GM23338 (cell line): Measurements from ENCODE around the gene GAREM1. TPM values are rescaled to one million over a fixed set of nuclear protein-coding genes. Genes with fewer than 3 reads are reported as not detected.

ENCODE experiments used
- ATAC-seq: fragments of 200-7000 bp; cut with Tn5 transposase; 3 replicates; pipeline ENCODE4 v1.9.1; 2020
- DNase-seq: peaks from one replicate; pipeline ENCODE4 v3.0.0-alpha.2; 2015; ENCODE audit warnings: low spot score
- H2AFZ ChIP-seq: fragments of 200-600 bp; sonication (generic); 2 replicates; pipeline ENCODE4 v1.8.0; 2016; ENCODE audit warnings: antibody characterized with exemption, mild to moderate bottlenecking, moderate library complexity
- H3F3A ChIP-seq: fragments of 200-600 bp; sonication (generic); replicated peaks from 2 replicates; pipeline ENCODE4 v1.8.0; 2017; ENCODE audit warnings: antibody characterized with exemption, mixed run types, low read depth
- H3K27ac ChIP-seq: fragments of 200-600 bp; sonication (generic); 2 replicates; pipeline ENCODE4 v1.6.1; 2016; ENCODE audit warnings: low read depth
- H3K27me3 ChIP-seq: fragments of 200-600 bp; sonication (generic); 2 replicates; pipeline ENCODE4 v1.8.0; 2016; ENCODE audit warnings: mild to moderate bottlenecking, mixed run types, moderate library complexity; ENCODE audit not compliant: insufficient read depth
- H3K36me3 ChIP-seq: fragments of 200-600 bp; sonication (generic); 2 replicates; pipeline ENCODE4 v1.8.0; 2016; ENCODE audit warnings: mild to moderate bottlenecking; ENCODE audit not compliant: insufficient read depth
- H3K4me1 ChIP-seq: fragments of 200-600 bp; sonication (generic); 2 replicates; pipeline ENCODE4 v1.8.0; 2016; ENCODE audit warnings: mild to moderate bottlenecking, moderate library complexity; ENCODE audit not compliant: insufficient read depth
- H3K4me2 ChIP-seq: fragments of 200-600 bp; sonication (generic); 2 replicates; pipeline ENCODE4 v1.7.1; 2017; ENCODE audit warnings: mixed run types
- H3K4me3 ChIP-seq: fragments of 200-600 bp; sonication (generic); 2 replicates; pipeline ENCODE4 v1.6.1; 2016; ENCODE audit warnings: mixed run types
- H3K79me2 ChIP-seq: fragments of 200-600 bp; sonication (generic); replicated peaks from 2 replicates; pipeline ENCODE4 v1.8.0; 2017; ENCODE audit warnings: mild to moderate bottlenecking; ENCODE audit not compliant: insufficient read depth
- H3K9me2 ChIP-seq: fragments of 200-600 bp; sonication (generic); 2 replicates; pipeline ENCODE4 v1.8.0; 2017; ENCODE audit not compliant: insufficient read depth
- H4K20me1 ChIP-seq: fragments of 200-600 bp; sonication (generic); replicated peaks from 2 replicates; pipeline ENCODE4 v1.8.0; 2017; ENCODE audit warnings: mild to moderate bottlenecking; ENCODE audit not compliant: insufficient read depth
- H3K27ac Mint-ChIP-seq: 2 replicates; pipeline ENCODE4 v1.8.0; 2020; ENCODE audit warnings: inconsistent platforms, mild to moderate bottlenecking, moderate library complexity, mixed read lengths
- H3K27me3 Mint-ChIP-seq: 3 replicates; pipeline ENCODE4 v1.8.0; 2022; ENCODE audit warnings: low read depth, mild to moderate bottlenecking, moderate library complexity, mixed read lengths, inconsistent platforms; ENCODE audit not compliant: insufficient read depth, poor library complexity
- H3K36me3 Mint-ChIP-seq: 3 replicates; pipeline ENCODE4 v1.8.0; 2021; ENCODE audit warnings: low read depth, mild to moderate bottlenecking, inconsistent platforms, moderate library complexity, mixed read lengths
- H3K4me1 Mint-ChIP-seq: 3 replicates; pipeline ENCODE4 v1.8.0; 2020; ENCODE audit warnings: mild to moderate bottlenecking, inconsistent platforms, mixed read lengths
- H3K4me3 Mint-ChIP-seq: 3 replicates; pipeline ENCODE4 v1.8.0; 2021; ENCODE audit warnings: moderate library complexity, mild to moderate bottlenecking, inconsistent platforms, mixed read lengths
- H3K9me3 Mint-ChIP-seq: 3 replicates; pipeline ENCODE4 v1.8.0; 2020; ENCODE audit warnings: moderate library complexity, mild to moderate bottlenecking, inconsistent platforms, mixed read lengths
- ETS1 ChIP-seq: IDR thresholded peaks from 2 replicates; pipeline ENCODE4 v1.6.1; 2016; ENCODE audit warnings: antibody characterized with exemption
- REST ChIP-seq: IDR thresholded peaks from one replicate; pipeline ENCODE4 v1.6.1; 2018; ENCODE audit warnings: antibody characterized with exemption; ENCODE audit not compliant: unreplicated experiment
- ZNF331 ChIP-seq: fragments of 250-450 bp; sonication (Bioruptor Pico); IDR thresholded peaks from 2 replicates; pipeline ENCODE4 v1.5.0; 2020; ENCODE audit warnings: low read depth, mild to moderate bottlenecking, moderate library complexity
- ZNF462 ChIP-seq: fragments of 250-450 bp; sonication (Bioruptor Pico); IDR thresholded peaks from 2 replicates; pipeline ENCODE4 v1.5.0; 2020; ENCODE audit warnings: mild to moderate bottlenecking, moderate library complexity
- polyA plus RNA-seq: library from polyadenylated mRNA; unstranded; fragments of >200 nt; fragmentation: Nextera tagmentation; extraction: Ambion mirVana; gene quantifications from 2 replicates; pipeline ENCODE4 v1.2.1, GENCODE V29; 2016
- total RNA-seq: library from RNA; depleted of rRNA; stranded (reverse); fragments of >200 nt; shearing (Covaris generic); gene quantifications from 2 replicates; pipeline ENCODE4 v1.2.3, GENCODE V29; 2014

GAREM1 gene
- total and polyA plus RNA-seq, 2 experiments from 2014 or later = 2.7 to 6.0 TPM

- H3K79me2 ChIP-seq = no peaks in the 10 kb centered on the region
Measured at GRCh38 chr18:32319084-32319483, 151.6 kb downstream of the GAREM1 start.

More at GRCh38 chr18:32319084-32319483, 151.6 kb downstream of the GAREM1 start:
- Histone ChIP-seq H3K4me3 (no peak overlapping the region), H3K9me2 (peaks cover 7% of the 10 kb centered on the region; the same call in 1 of the 2 replicates), H3K4me2 (no peak overlapping the region), H3K27me3 (no peaks in the 10 kb centered on the region), H2AFZ (no peak overlapping the region), H3F3A (no peaks in the 10 kb centered on the region), H3K4me1 (no peaks in the 10 kb centered on the region; the same call in 1 of the 2 replicates), H3K36me3 (no peaks in the 10 kb centered on the region), H3K27ac (no peak overlapping the region), H4K20me1 (no peaks in the 10 kb centered on the region)
- no peak for TF ChIP-seq ETS1
- no peak for TF ChIP-seq REST
- TF ChIP-seq ZNF331 (CRISPR knock-in tag) = no peak
- TF ChIP-seq ZNF462 = no peak
- Mint-ChIP-seq H3K27ac (no peak overlapping the region), H3K36me3 (no peaks in the 10 kb centered on the region), H3K9me3 (no peaks in the 10 kb centered on the region), H3K4me1 (peaks cover 8% of the 10 kb centered on the region; the same call in 2 of the 3 replicates), H3K27me3 (peaks cover 2% of the 10 kb centered on the region), H3K4me3 (no peak overlapping the region)
- DNase-seq (no peak), ATAC-seq (no peak)
